Vagina (tissue), 2 donors: ENCODE results near the gene HNRNPA3. TPM values are rescaled to one million over a fixed set of nuclear protein-coding genes. Genes with fewer than 3 reads are reported as not detected.
"Not testable (repeated sequence)": the region's sequence is repeated elsewhere in the genome, so short reads cannot be mapped to it uniquely, and the experiment has no call there.

Experiments
- DNase-seq, 2 donors: peaks; one replicate each; pipeline ENCODE4 v3.0.0-alpha.2; 2017; ENCODE audit errors: extremely low spot score in 2 of 2
- H3K27ac ChIP-seq: fragments of 200-600 bp; sonication (generic); one replicate; pipeline ENCODE4 v1.5.1; 2019
- H3K27me3 ChIP-seq: fragments of 200-600 bp; sonication (generic); one replicate; pipeline ENCODE4 v1.5.1; 2019
- H3K36me3 ChIP-seq, 2 donors: fragments of 200-600 bp; sonication (generic); one replicate each; pipeline ENCODE4 v1.5.1; 2017 to 2019
- H3K4me1 ChIP-seq: fragments of 200-600 bp; sonication (generic); one replicate; pipeline ENCODE4 v1.5.1; 2019
- H3K4me3 ChIP-seq, 2 donors: fragments of 200-600 bp; sonication (generic); 1 replicate in 1 of 2; 2 replicates in 1 of 2; pipeline ENCODE4 v1.5.1; 2016 to 2019
- H3K9me3 ChIP-seq: fragments of 200-600 bp; sonication (generic); one replicate; pipeline ENCODE4 v1.5.1; 2019
- CTCF ChIP-seq, 3 experiments: fragments of 450-650 bp in 2 of 3; fragments of 200-600 bp in 1 of 3; sonication (generic) in 1 of 3; IDR thresholded peaks; one replicate each; pipeline ENCODE4 v1.5.1; 2017 to 2019; ENCODE audit warnings: antibody characterized with exemption in 3 of 3, mild to moderate bottlenecking in 2 of 3, moderate library complexity in 2 of 3
- POLR2A ChIP-seq, 2 donors: fragments of 450-650 bp; IDR thresholded peaks; one replicate each; pipeline ENCODE4 v1.6.1; 2017; ENCODE audit warnings: antibody characterized with exemption in 2 of 2, mild to moderate bottlenecking in 2 of 2, moderate library complexity in 2 of 2
- POLR2AphosphoS5 ChIP-seq, 2 donors: sonication (generic); formaldehyde crosslinking; IDR thresholded peaks; one replicate each; pipeline ENCODE4 v1.9.0; 2017; ENCODE audit warnings: antibody characterized with exemption in 2 of 2, mild to moderate bottlenecking in 2 of 2, low read depth in 1 of 2; ENCODE audit not compliant: insufficient read depth in 1 of 2
- intact Hi-C: fragments of 100-400 bp; cut with DNase I; formaldehyde crosslinking; loops from one replicate; pipeline ENCODE4 v1.15.1; 2023
- total RNA-seq: library from RNA; depleted of rRNA; stranded (reverse); fragments of >200 nt; gene quantifications from one replicate; pipeline ENCODE4 v1.2.3, GENCODE V29; 2016

Gene HNRNPA3
- total RNA-seq, 1 donor from 2014 or later, result 77.8 TPM

GRCh38 chr2:177246000-177246399 lies 33.4 kb downstream of the HNRNPA3 start:
- no peaks in the 10 kb centered on the region for H3K27me3 ChIP-seq
- H3K4me1 ChIP-seq, result peaks cover 97% of the 10 kb centered on the region
- no peak for TF ChIP-seq POLR2AphosphoS5 (IDR thresholded peaks at IDR 0.05; ENCODE audit: insufficient read depth in 1 of 2, low read depth in 1 of 2)
- no peak for DNase-seq
- H3K9me3 ChIP-seq, result no peaks in the 10 kb centered on the region
- intact Hi-C loops, result no loop called here
- no peak overlapping the region for H3K4me3 ChIP-seq
- peak overlapping the region; percentile 31 for H3K27ac ChIP-seq
- H3K36me3 ChIP-seq, result no peaks in the 10 kb centered on the region

- DNase-seq, H3K27me3 ChIP-seq, intact Hi-C loops, H3K9me3 ChIP-seq, H3K4me3 ChIP-seq, H3K36me3 ChIP-seq: not testable (repeated sequence)
- Histone ChIP-seq H3K27ac (peak overlapping the region; percentile 31), H3K4me1 (peaks cover 97% of the 10 kb centered on the region)
Measured at GRCh38 chr2:177246523-177247030, 34.0 kb downstream of the HNRNPA3 start.

GRCh38 chr2:177247693-177248262 lies 35.2 kb downstream of the HNRNPA3 start:
- TF ChIP-seq POLR2A (IDR thresholded peaks at IDR 0.05), result no peak
- H3K27me3 ChIP-seq, result no peaks in the 10 kb centered on the region
- DNase-seq, result no peak
- H3K4me3 ChIP-seq, result no peak overlapping the region
- no peaks in the 10 kb centered on the region for H3K9me3 ChIP-seq
- no peaks in the 10 kb centered on the region for H3K36me3 ChIP-seq
- intact Hi-C loops, result no loop called here
- H3K27ac ChIP-seq, result no peak overlapping the region
- peaks cover 100% of the 10 kb centered on the region for H3K4me1 ChIP-seq

- H3K9me3 ChIP-seq, result no peaks in the 10 kb centered on the region
- TF ChIP-seq POLR2AphosphoS5 (IDR thresholded peaks at IDR 0.05; ENCODE audit: insufficient read depth in 1 of 2, low read depth in 1 of 2) (no peak), POLR2A (IDR thresholded peaks at IDR 0.05) (no peak), CTCF (IDR thresholded peaks at IDR 0.05) (no peak)
- no peaks in the 10 kb centered on the region for H3K27me3 ChIP-seq
- H3K27ac ChIP-seq, result no peak overlapping the region
- intact Hi-C loops, result no loop called here
- no peaks in the 10 kb centered on the region for H3K36me3 ChIP-seq
- no peak overlapping the region for H3K4me3 ChIP-seq
- peaks cover 100% of the 10 kb centered on the region for H3K4me1 ChIP-seq
- DNase-seq, result no peak
Measured at GRCh38 chr2:177249038-177249437, 36.4 kb downstream of the HNRNPA3 start.

GRCh38 chr2:177250461-177250860 lies 37.9 kb downstream of the HNRNPA3 start:
- no peaks in the 10 kb centered on the region for H3K36me3 ChIP-seq
- H3K9me3 ChIP-seq, result no peaks in the 10 kb centered on the region
- no peak for TF ChIP-seq POLR2AphosphoS5 (IDR thresholded peaks at IDR 0.05; ENCODE audit: insufficient read depth in 1 of 2, low read depth in 1 of 2)
- no peak for TF ChIP-seq POLR2A (IDR thresholded peaks at IDR 0.05)
- no peak for TF ChIP-seq CTCF (IDR thresholded peaks at IDR 0.05)
- no peak overlapping the region for H3K27ac ChIP-seq
- H3K4me1 ChIP-seq, result peaks cover 100% of the 10 kb centered on the region
- H3K27me3 ChIP-seq, result no peaks in the 10 kb centered on the region
- DNase-seq, result no peak
- intact Hi-C loops, result no loop called here
- H3K4me3 ChIP-seq, result no peak overlapping the region

GRCh38 chr2:177251165-177251542 lies 38.6 kb downstream of the HNRNPA3 start:
- intact Hi-C loops, result no loop called here
- peaks cover 100% of the 10 kb centered on the region for H3K4me1 ChIP-seq
- H3K36me3 ChIP-seq, result no peaks in the 10 kb centered on the region
- H3K4me3 ChIP-seq, result no peak overlapping the region
- TF ChIP-seq CTCF (IDR thresholded peaks at IDR 0.05) (no peak), POLR2AphosphoS5 (IDR thresholded peaks at IDR 0.05; ENCODE audit: insufficient read depth in 1 of 2, low read depth in 1 of 2) (no peak), POLR2A (IDR thresholded peaks at IDR 0.05) (no peak)
- H3K9me3 ChIP-seq, result no peaks in the 10 kb centered on the region
- H3K27me3 ChIP-seq, result no peaks in the 10 kb centered on the region
- DNase-seq, result no peak
- H3K27ac ChIP-seq, result peak overlapping the region; percentile 81
